ENCODE measurements around the gene FIBCD1. TPM values are rescaled to one million over a fixed set of nuclear protein-coding genes. Genes with fewer than 3 reads are reported as not detected.

Gene FIBCD1
- polyA plus RNA-seq, 1 of the 3 experiments (the other 2 are of a cell fraction), result 1.3 TPM

GRCh38 chr9:130935648-130936271 lies 3.3 kb downstream of the FIBCD1 start:
- POLR2A ChIA-PET, result no interaction called here
- Histone ChIP-seq H3K27ac (ENCODE audit: low read depth in 2 of 2, low read length in 1 of 2) (no peak overlapping the region), H3K27me3 (ENCODE audit: insufficient read depth) (peaks cover 19% of the 10 kb centered on the region)

More at GRCh38 chr9:130935648-130936271, 3.3 kb downstream of the FIBCD1 start:
- 0 out of 2 replicates have a peak, but pooled peaks cover 4% of the 10 kb centered on the region for H4K20me1 ChIP-seq (ENCODE audit: insufficient read depth)
- H3K4me3 ChIP-seq (ENCODE audit: low read depth in 2 of 2, low read length in 1 of 2), result no peak overlapping the region
- H3K9me2 ChIP-seq, result no peaks in the 10 kb centered on the region
- H2AFZ ChIP-seq (ENCODE audit: low read depth), result no peak overlapping the region
- no peaks in the 10 kb centered on the region for H3K9me3 ChIP-seq
- H3K4me1 ChIP-seq (ENCODE audit: control insufficient read depth in 1 of 2, insufficient read depth in 2 of 2, low read depth in 1 of 2, low read length in 1 of 2), result peaks cover 7% of the 10 kb centered on the region in 2 experiments; a peak in 2 of 4 replicates
- no peaks in the 10 kb centered on the region for H3K79me2 ChIP-seq (ENCODE audit: insufficient read depth)
- no peak for DNase-seq
- TF ChIP-seq USF1 (IDR thresholded peaks at IDR 0.05; ENCODE audit: borderline replicate concordance, low read depth), result no peak
- no peak for TF ChIP-seq REST (IDR thresholded peaks at IDR 0.05; ENCODE audit: low read depth, low read length)
- TF ChIP-seq ZBTB33 (IDR thresholded peaks at IDR 0.05; ENCODE audit: borderline replicate concordance, low read depth), result no peak
- TF ChIP-seq RCOR1 (IDR thresholded peaks at IDR 0.05; ENCODE audit: low read length), result no peak
- TF ChIP-seq TAF1 (IDR thresholded peaks at IDR 0.05; ENCODE audit: borderline replicate concordance, low read depth, low read length), result no peak
- no peak for TF ChIP-seq MXI1 (IDR thresholded peaks at IDR 0.05; ENCODE audit: low read depth, low read length)
- H3F3A ChIP-seq (replicated peaks; ENCODE audit: insufficient read depth), result peaks cover 25% of the 10 kb centered on the region
- no peak overlapping the region for H3K4me2 ChIP-seq
- CTCF ChIA-PET, result interaction anchor here (0.7 to 4.4 kb wide), 8 partner anchors 20 to 229 kb away, joined by 3 to 21 read pairs (median 5); no protein-coding TSS in a partner anchor
- H3K36me3 ChIP-seq (replicated peaks in 1 of 2; ENCODE audit: control insufficient read depth in 1 of 2, insufficient read depth in 2 of 2, low read length in 1 of 2), result no peaks in the 10 kb centered on the region
- WGBS (ENCODE audit: low lambda C conversion rate), result 77% methylated on average over 11 of the region's 13 CpGs
- H3K9ac ChIP-seq, result no peak overlapping the region
